ENCODE results near the gene PTER.

PTER gene

GRCh38 chr10:16472828-16473227 lies 36.0 kb downstream of the PTER start:
- no peak for DNase-seq

- DNase-seq: no peak
Measured at GRCh38 chr10:16477757-16478156, 40.9 kb downstream of the PTER start.

GRCh38 chr10:16478801-16479200 lies 42.0 kb downstream of the PTER start:
- no peak for DNase-seq

GRCh38 chr10:16481052-16481728 lies 44.4 kb downstream of the PTER start:
- DNase-seq: no peak

GRCh38 chr10:16483241-16483917 lies 46.6 kb downstream of the PTER start:
- no peak for DNase-seq

- DNase-seq: no peak
Measured at GRCh38 chr10:16490511-16490910, 53.7 kb downstream of the PTER start.

GRCh38 chr10:16491933-16492332 lies 55.1 kb downstream of the PTER start:
- DNase-seq: no peak

GRCh38 chr10:16493884-16494536 lies 57.2 kb downstream of the PTER start:
- DNase-seq: no peak

GRCh38 chr10:16497911-16498310 lies 61.1 kb downstream of the PTER start:
- no peak for DNase-seq

GRCh38 chr10:16505161-16505560 lies 68.4 kb downstream of the PTER start:
- DNase-seq: no peak

- DNase-seq: no peak
Measured at GRCh38 chr10:16509996-16510395, 73.2 kb downstream of the PTER start.

GRCh38 chr10:16510843-16511242 lies 74.0 kb downstream of the PTER start:
- no peak for DNase-seq

- DNase-seq: no peak
Measured at GRCh38 chr10:16518822-16519221, 82.0 kb downstream of the PTER start.

- DNase-seq: no peak
Measured at GRCh38 chr10:16519250-16519907, 82.6 kb downstream of the PTER start.

- DNase-seq: no peak
Measured at GRCh38 chr10:16519908-16520861, 83.4 kb downstream of the PTER start.

- no peak for DNase-seq
Measured at GRCh38 chr10:16520900-16521299, 84.1 kb downstream of the PTER start.

GRCh38 chr10:16521311-16522016 lies 84.7 kb downstream of the PTER start, which contains the start of gene C1QL3:
Gene C1QL3, minus strand, starts transcription at chr10:16521879. Its CDS starts 814 bp downstream, at chr10:16521065.
- no peak for DNase-seq

- DNase-seq: no peak
Measured at GRCh38 chr10:16527452-16527851, 90.6 kb downstream of the PTER start.

GRCh38 chr10:16529853-16530252 lies 93.0 kb downstream of the PTER start:
- DNase-seq: no peak

- DNase-seq: no peak
Measured at GRCh38 chr10:16536155-16536554, 99.3 kb downstream of the PTER start.

GRCh38 chr10:16544099-16544498 lies 107.3 kb downstream of the PTER start:
- DNase-seq: no peak

- DNase-seq: no peak
Measured at GRCh38 chr10:16544591-16544990, 107.8 kb downstream of the PTER start.

All from NK-92 treated with Interleukin-12 subunit alpha and Interleukin-12 subunit beta, amount 100 ng/mL, for 24 hours (cell line).